ENCODE measurements around the gene DDI2. TPM values are rescaled to one million over a fixed set of nuclear protein-coding genes. Genes with fewer than 3 reads are reported as not detected.

DDI2 gene
- total and polyA plus RNA-seq, 2 experiments from 2014 or later = 5.6 to 27.4 TPM

DNA sequence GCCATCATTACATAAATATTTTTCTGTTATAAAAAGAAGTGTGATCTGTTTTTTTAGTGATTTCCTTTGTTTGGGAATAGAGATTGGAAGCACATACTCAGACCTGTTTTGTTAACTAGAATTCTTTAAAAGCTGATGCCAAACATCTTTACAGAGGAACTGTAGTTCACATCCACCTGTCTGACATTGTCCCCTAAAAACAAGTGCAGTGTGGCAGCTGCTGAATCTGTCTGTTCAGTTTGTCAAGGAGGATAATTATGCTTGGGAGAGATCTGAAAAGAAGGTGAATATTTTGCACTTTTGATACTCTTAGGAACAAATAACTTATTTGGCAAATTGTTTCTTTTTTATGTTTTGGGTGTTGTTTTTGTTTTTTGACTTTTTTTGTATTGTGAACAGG, 46.0 kb upstream of the DDI2 start:
- H4K20me1 ChIP-seq (ENCODE audit: insufficient read depth, poor library complexity, severe bottlenecking) = no peaks in the 10 kb centered on the region
- no peaks in the 10 kb centered on the region for H3K4me1 ChIP-seq (ENCODE audit: insufficient read depth)
- H3K79me2 ChIP-seq = no peaks in the 10 kb centered on the region
- H2AFZ ChIP-seq = no peak overlapping the region
- H3K4me2 ChIP-seq = no peak overlapping the region
- H3K27ac ChIP-seq = no peak overlapping the region
- H3K36me3 ChIP-seq (replicated peaks; ENCODE audit: insufficient read depth, low read depth) = no peaks in the 10 kb centered on the region
- TF ChIP-seq EZH2 (IDR thresholded peaks at IDR 0.05; ENCODE audit: borderline replicate concordance) = no peak
- TF ChIP-seq, protein P1, sequence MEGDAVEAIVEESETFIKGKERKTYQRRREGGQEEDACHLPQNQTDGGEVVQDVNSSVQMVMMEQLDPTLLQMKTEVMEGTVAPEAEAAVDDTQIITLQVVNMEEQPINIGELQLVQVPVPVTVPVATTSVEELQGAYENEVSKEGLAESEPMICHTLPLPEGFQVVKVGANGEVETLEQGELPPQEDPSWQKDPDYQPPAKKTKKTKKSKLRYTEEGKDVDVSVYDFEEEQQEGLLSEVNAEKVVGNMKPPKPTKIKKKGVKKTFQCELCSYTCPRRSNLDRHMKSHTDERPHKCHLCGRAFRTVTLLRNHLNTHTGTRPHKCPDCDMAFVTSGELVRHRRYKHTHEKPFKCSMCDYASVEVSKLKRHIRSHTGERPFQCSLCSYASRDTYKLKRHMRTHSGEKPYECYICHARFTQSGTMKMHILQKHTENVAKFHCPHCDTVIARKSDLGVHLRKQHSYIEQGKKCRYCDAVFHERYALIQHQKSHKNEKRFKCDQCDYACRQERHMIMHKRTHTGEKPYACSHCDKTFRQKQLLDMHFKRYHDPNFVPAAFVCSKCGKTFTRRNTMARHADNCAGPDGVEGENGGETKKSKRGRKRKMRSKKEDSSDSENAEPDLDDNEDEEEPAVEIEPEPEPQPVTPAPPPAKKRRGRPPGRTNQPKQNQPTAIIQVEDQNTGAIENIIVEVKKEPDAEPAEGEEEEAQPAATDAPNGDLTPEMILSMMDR (IDR thresholded peaks at IDR 0.05; ENCODE audit: poor library complexity) = no peak
- TF ChIP-seq EZH2phosphoT487 (IDR thresholded peaks at IDR 0.05; ENCODE audit: low read depth, severe bottlenecking, unreplicated experiment) = no peak
- H3K9me3 ChIP-seq (ENCODE audit: low read depth) = no peaks in the 10 kb centered on the region
- H3K27me3 ChIP-seq = no peaks in the 10 kb centered on the region
- no peaks in the 10 kb centered on the region for H3K9me2 ChIP-seq (replicated peaks; ENCODE audit: insufficient read depth)
- H3K4me3 ChIP-seq = no peak overlapping the region
- no peak for DNase-seq (ENCODE audit: low spot score)

DNA sequence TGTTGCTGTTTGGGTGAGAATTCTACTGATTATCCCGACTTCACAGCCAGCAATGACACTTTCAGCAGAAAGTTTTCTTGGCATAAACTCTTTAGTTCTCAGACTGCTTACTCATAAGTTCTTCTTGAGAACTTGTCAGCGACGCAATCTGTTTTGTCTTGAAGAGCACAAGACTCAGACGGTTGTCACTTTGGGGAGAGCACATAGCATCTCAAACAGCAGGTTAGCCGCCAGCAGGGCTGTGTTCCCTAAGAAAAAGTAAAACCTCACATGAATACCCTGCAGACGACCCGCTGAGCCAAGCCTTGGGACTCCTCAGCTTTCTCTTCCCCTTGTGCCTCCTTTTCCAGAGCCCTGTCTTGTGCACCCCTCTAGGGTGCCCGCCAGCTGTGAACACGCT, 43.8 kb upstream of the DDI2 start:
- Histone ChIP-seq H3K27me3 (no peaks in the 10 kb centered on the region), H3K27ac (no peak overlapping the region), H4K20me1 (ENCODE audit: insufficient read depth, poor library complexity, severe bottlenecking) (no peaks in the 10 kb centered on the region), H3K79me2 (no peaks in the 10 kb centered on the region), H3K4me3 (no peak overlapping the region), H3K9me2 (replicated peaks; ENCODE audit: insufficient read depth) (no peaks in the 10 kb centered on the region), H3K4me1 (ENCODE audit: insufficient read depth) (no peaks in the 10 kb centered on the region), H2AFZ (no peak overlapping the region), H3K4me2 (no peak overlapping the region), H3K9me3 (ENCODE audit: low read depth) (no peaks in the 10 kb centered on the region), H3K36me3 (replicated peaks; ENCODE audit: insufficient read depth, low read depth) (no peaks in the 10 kb centered on the region)
- TF ChIP-seq EZH2 (IDR thresholded peaks at IDR 0.05; ENCODE audit: borderline replicate concordance) (no peak), EZH2phosphoT487 (IDR thresholded peaks at IDR 0.05; ENCODE audit: low read depth, severe bottlenecking, unreplicated experiment) (no peak)
- TF ChIP-seq, protein P1 (IDR thresholded peaks at IDR 0.05; ENCODE audit: poor library complexity) = no peak
- WGBS (ENCODE audit: low lambda C conversion rate, missing lambda C conversion rate) = 89% methylated on average over 9 of the region's 9 CpGs
- DNase-seq (ENCODE audit: low spot score) = no peak

DNA sequence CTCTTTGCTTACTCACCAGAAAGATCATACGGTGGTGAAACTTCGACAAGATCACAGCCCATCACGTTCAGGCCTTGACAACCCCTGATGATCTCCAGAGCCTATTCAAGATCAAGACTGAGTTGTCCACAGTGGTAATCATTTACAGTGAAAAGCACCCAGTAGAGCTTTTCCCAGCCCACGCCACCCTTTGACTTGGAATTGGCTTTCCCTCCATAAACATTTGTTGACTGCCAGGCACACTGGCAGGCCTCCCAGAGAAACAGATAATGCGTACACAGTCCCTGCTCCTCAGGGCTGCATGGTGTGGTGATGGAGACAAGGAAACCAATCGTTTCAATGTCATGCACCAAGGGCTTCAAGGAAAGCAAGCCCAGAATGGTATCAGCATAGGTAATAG, 42.5 kb upstream of the DDI2 start:
- WGBS (ENCODE audit: low lambda C conversion rate, missing lambda C conversion rate) = 79% methylated on average over 6 of the region's 6 CpGs
- H3K79me2 ChIP-seq = no peaks in the 10 kb centered on the region
- no peak overlapping the region for H3K4me3 ChIP-seq
- TF ChIP-seq, protein P1 (IDR thresholded peaks at IDR 0.05; ENCODE audit: poor library complexity) = no peak
- TF ChIP-seq EZH2 (IDR thresholded peaks at IDR 0.05; ENCODE audit: borderline replicate concordance) (no peak), EZH2phosphoT487 (IDR thresholded peaks at IDR 0.05; ENCODE audit: low read depth, severe bottlenecking, unreplicated experiment) (no peak)
- no peaks in the 10 kb centered on the region for H3K4me1 ChIP-seq (ENCODE audit: insufficient read depth)
- H3K9me2 ChIP-seq (replicated peaks; ENCODE audit: insufficient read depth) = no peaks in the 10 kb centered on the region
- DNase-seq (ENCODE audit: low spot score) = no peak
- H3K36me3 ChIP-seq (replicated peaks; ENCODE audit: insufficient read depth, low read depth) = no peaks in the 10 kb centered on the region
- H3K27me3 ChIP-seq = no peaks in the 10 kb centered on the region
- no peaks in the 10 kb centered on the region for H4K20me1 ChIP-seq (ENCODE audit: insufficient read depth, poor library complexity, severe bottlenecking)
- no peaks in the 10 kb centered on the region for H3K9me3 ChIP-seq (ENCODE audit: low read depth)
- no peak overlapping the region for H3K27ac ChIP-seq
- H3K4me2 ChIP-seq = no peak overlapping the region
- H2AFZ ChIP-seq = no peak overlapping the region
